B cell (primary cell): ENCODE data around the gene SELENON. TPM values are rescaled to one million over a fixed set of nuclear protein-coding genes. Genes with fewer than 3 reads are reported as not detected.

ENCODE experiments used
- ATAC-seq: fragments of 200-7000 bp; cut with Tn5 transposase; one replicate; pipeline ENCODE4 v1.10.0; 2021; ENCODE audit warnings: low read depth, mild to moderate bottlenecking, moderate number of reproducible peaks, moderate library complexity
- CTCF ChIA-PET: fragments of 350-600 bp; sonication (Branson Sonifier 250); formaldehyde crosslinking; loops from one replicate; lab custom pipeline; 2021; ENCODE audit warnings: antibody characterized with exemption, inconsistent platforms; lab: Charles Lee
- POLR2A ChIA-PET: fragments of 350-600 bp; sonication (Branson Sonifier 250); formaldehyde crosslinking; loops from one replicate; lab custom pipeline; 2021; ENCODE audit warnings: antibody characterized with exemption; lab: Charles Lee
- DNase-seq: peaks from one replicate; pipeline ENCODE4 v3.0.0; 2013
- H2AFZ ChIP-seq: 2 replicates; pipeline ENCODE4 v1.6.1; 2012; ENCODE audit warnings: mild to moderate bottlenecking, low read depth, low read length; ENCODE audit not compliant: insufficient read depth, poor library complexity, severe bottlenecking
- H3K27ac ChIP-seq, 2 donors: 1 replicate in 1 of 2; 2 replicates in 1 of 2; pipeline ENCODE4 v1.5.1; 2012 to 2013; ENCODE audit warnings: low read length in 2 of 2, mild to moderate bottlenecking in 2 of 2, moderate library complexity in 1 of 2
- H3K27me3 ChIP-seq, 4 experiments: fragments of 200-600 bp in 1 of 4; sonication (generic) in 1 of 4; replicated peaks in 1 of 4; 1 replicate in 2 of 4; 2 replicates in 2 of 4; pipeline versions ENCODE4 v1.6.1 to v1.7.0; 2013 to 2016; ENCODE audit warnings: low read length in 3 of 4, mild to moderate bottlenecking in 2 of 4, mixed read lengths in 1 of 4, moderate library complexity in 1 of 4; ENCODE audit not compliant: insufficient read depth in 4 of 4, control insufficient read depth in 3 of 4; ENCODE audit errors: control extremely low read depth in 1 of 4
- H3K36me3 ChIP-seq, 2 experiments: replicated peaks in 1 of 2; 1 replicate in 1 of 2; 2 replicates in 1 of 2; pipeline versions ENCODE4 v1.6.1 to v1.7.1; 2013; ENCODE audit warnings: low read length in 1 of 2; ENCODE audit not compliant: insufficient read depth in 2 of 2, control insufficient read depth in 1 of 2; ENCODE audit errors: control extremely low read depth in 1 of 2, extremely low read depth in 1 of 2
- H3K4me1 ChIP-seq, 2 donors: fragments of 200-600 bp in 1 of 2; sonication (generic) in 1 of 2; 1 replicate in 1 of 2; 2 replicates in 1 of 2; pipeline versions ENCODE4 v1.5.1 to v1.6.1; 2013 to 2017; ENCODE audit warnings: low read length in 2 of 2; ENCODE audit not compliant: control insufficient read depth in 2 of 2, insufficient read depth in 2 of 2
- H3K4me2 ChIP-seq: replicated peaks from 2 replicates; pipeline ENCODE3; 2012; ENCODE audit warnings: mild to moderate bottlenecking, low read depth, low read length; ENCODE audit not compliant: poor library complexity, severe bottlenecking
- H3K4me3 ChIP-seq, 5 experiments: fragments of 200-600 bp in 1 of 5; sonication (generic) in 1 of 5; 1 replicate in 3 of 5; 2 replicates in 2 of 5; pipeline versions ENCODE4 v1.5.1 to v1.7.0; 2011 to 2016; ENCODE audit warnings: low read length in 4 of 5, mild to moderate bottlenecking in 4 of 5, low read depth in 2 of 5, control low read depth in 1 of 5, moderate library complexity in 1 of 5; ENCODE audit not compliant: insufficient read depth in 1 of 5; ENCODE audit errors: control extremely low read depth in 1 of 5, extremely low read depth in 1 of 5
- H3K79me2 ChIP-seq: fragments of 200-600 bp; sonication (generic); one replicate; pipeline ENCODE4 v1.6.0; 2016; ENCODE audit warnings: low read length; ENCODE audit not compliant: control insufficient read depth, insufficient read depth
- H3K9ac ChIP-seq: fragments of 200-600 bp; sonication (generic); 2 replicates; pipeline ENCODE4 v1.6.1; 2017; ENCODE audit warnings: mild to moderate bottlenecking, low read length, moderate library complexity
- H3K9me3 ChIP-seq, 3 donors: one replicate each; pipeline versions ENCODE4 v1.6.1 to v1.7.1; 2013; ENCODE audit warnings: low read length in 2 of 3; ENCODE audit not compliant: control insufficient read depth in 2 of 3, insufficient read depth in 1 of 3; ENCODE audit errors: control extremely low read depth in 1 of 3
- H4K20me1 ChIP-seq: 2 replicates; pipeline ENCODE4 v1.6.0; 2012; ENCODE audit warnings: mild to moderate bottlenecking, low read length; ENCODE audit not compliant: insufficient read depth, control insufficient read depth, poor library complexity, severe bottlenecking
- H3K27ac Mint-ChIP-seq: one replicate; pipeline ENCODE4 v1.8.0; 2021; ENCODE audit warnings: mixed read lengths
- H3K27me3 Mint-ChIP-seq: one replicate; pipeline ENCODE4 v1.8.0; 2021; ENCODE audit warnings: mixed read lengths
- H3K4me1 Mint-ChIP-seq: one replicate; pipeline ENCODE4 v1.8.0; 2021; ENCODE audit warnings: mixed read lengths
- H3K4me3 Mint-ChIP-seq: one replicate; pipeline ENCODE4 v1.8.0; 2021; ENCODE audit warnings: mixed read lengths
- H3K9me3 Mint-ChIP-seq: one replicate; pipeline ENCODE4 v1.8.0; 2022; ENCODE audit warnings: mixed read lengths; ENCODE audit not compliant: insufficient read depth
- EZH2 ChIP-seq: IDR thresholded peaks from 2 replicates; pipeline ENCODE4 v1.6.1; 2012; ENCODE audit warnings: borderline replicate concordance, low read depth, mild to moderate bottlenecking, moderate library complexity, low read length; ENCODE audit not compliant: insufficient read depth, poor library complexity, severe bottlenecking
- WGBS: methylation state at CpG from one replicate; pipeline ENCODE4 v1.1.5; 2013; ENCODE audit warnings: missing lambda C conversion rate; ENCODE audit not compliant: insufficient coverage; 5-methylcytosine and 5-hydroxymethylcytosine counted together
- intact Hi-C: fragments of 100-400 bp; cut with micrococcal nuclease; formaldehyde crosslinking; loops from one replicate; pipeline ENCODE4 v1.10.0; 2022
- polyA plus RNA-seq: library from polyadenylated mRNA; depleted of rRNA; stranded (reverse); fragments of >200 nt; gene quantifications from 2 replicates; pipeline ENCODE4 v1.2.3, GENCODE V29; 2012
- total RNA-seq, 2 donors: library from RNA; stranded (reverse); fragments of 120-200 nt in 1 of 2; gene quantifications; 1 replicate in 1 of 2; 2 replicates in 1 of 2; pipeline versions ENCODE4 v1.2.3 to v1.2.4, GENCODE V29; 2013 to 2022
- TF ChIP-seq, protein P1 (sequence below): fragments of 200-600 bp; IDR thresholded peaks from one replicate; pipeline ENCODE4 v1.8.0; 2022; ENCODE audit warnings: antibody characterized with exemption, mild to moderate bottlenecking

Gene SELENON
- total and polyA plus RNA-seq, 2 donors (not counting 1 experiment from before 2014, with no cell fraction given) = 10.9 to 16.5 TPM

- Mint-ChIP-seq H3K27ac (no peak overlapping the region), H3K4me3 (peak overlapping the region; percentile 72), H3K27me3 (no peaks in the 10 kb centered on the region), H3K9me3 (no peaks in the 10 kb centered on the region), H3K4me1 (peaks cover 27% of the 10 kb centered on the region)
- intact Hi-C loops = loop anchor here (5.0 kb wide), 2 partner anchors 252 to 297 kb away; no protein-coding TSS in a partner anchor
- H3K9ac ChIP-seq = no peak overlapping the region
- no peak overlapping the region for H3K27ac ChIP-seq
- no peak for DNase-seq
- ATAC-seq = no peak
- H3K4me1 ChIP-seq = peaks cover 13 to 21% of the 10 kb centered on the region in 2 donors
- H3K79me2 ChIP-seq = peaks cover 4% of the 10 kb centered on the region
- H3K9me3 ChIP-seq = no peaks in the 10 kb centered on the region
- peaks cover 0 to 4% (median 0%) of the 10 kb centered on the region in 4 experiments for H3K27me3 ChIP-seq
- WGBS = 89% methylated on average over 5 of the region's 8 CpGs
- POLR2A ChIA-PET = no interaction called here
- no peak overlapping the region for H2AFZ ChIP-seq
- H3K4me3 ChIP-seq = no peak overlapping the region
- no peak overlapping the region for H3K4me2 ChIP-seq
- H4K20me1 ChIP-seq = no peaks in the 10 kb centered on the region
- CTCF ChIA-PET = interaction anchor here (1.2 to 3.3 kb wide), 3 partner anchors 10 to 190 kb away, joined by 3 to 13 read pairs (median 6); no protein-coding TSS in a partner anchor
- H3K36me3 ChIP-seq = no peaks in the 10 kb centered on the region
- TF ChIP-seq, protein P1, sequence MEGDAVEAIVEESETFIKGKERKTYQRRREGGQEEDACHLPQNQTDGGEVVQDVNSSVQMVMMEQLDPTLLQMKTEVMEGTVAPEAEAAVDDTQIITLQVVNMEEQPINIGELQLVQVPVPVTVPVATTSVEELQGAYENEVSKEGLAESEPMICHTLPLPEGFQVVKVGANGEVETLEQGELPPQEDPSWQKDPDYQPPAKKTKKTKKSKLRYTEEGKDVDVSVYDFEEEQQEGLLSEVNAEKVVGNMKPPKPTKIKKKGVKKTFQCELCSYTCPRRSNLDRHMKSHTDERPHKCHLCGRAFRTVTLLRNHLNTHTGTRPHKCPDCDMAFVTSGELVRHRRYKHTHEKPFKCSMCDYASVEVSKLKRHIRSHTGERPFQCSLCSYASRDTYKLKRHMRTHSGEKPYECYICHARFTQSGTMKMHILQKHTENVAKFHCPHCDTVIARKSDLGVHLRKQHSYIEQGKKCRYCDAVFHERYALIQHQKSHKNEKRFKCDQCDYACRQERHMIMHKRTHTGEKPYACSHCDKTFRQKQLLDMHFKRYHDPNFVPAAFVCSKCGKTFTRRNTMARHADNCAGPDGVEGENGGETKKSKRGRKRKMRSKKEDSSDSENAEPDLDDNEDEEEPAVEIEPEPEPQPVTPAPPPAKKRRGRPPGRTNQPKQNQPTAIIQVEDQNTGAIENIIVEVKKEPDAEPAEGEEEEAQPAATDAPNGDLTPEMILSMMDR = no peak
- no peak for TF ChIP-seq EZH2
These were observed 1.2 kb upstream of the SELENON start for GRCh38 chr1:25798666-25799351.
